ENCODE measurements around the gene SBF1.
"Not testable (repeated sequence)": the region's sequence is repeated elsewhere in the genome, so short reads cannot be mapped to it uniquely, and the experiment has no call there.

The SBF1 gene

DNA sequence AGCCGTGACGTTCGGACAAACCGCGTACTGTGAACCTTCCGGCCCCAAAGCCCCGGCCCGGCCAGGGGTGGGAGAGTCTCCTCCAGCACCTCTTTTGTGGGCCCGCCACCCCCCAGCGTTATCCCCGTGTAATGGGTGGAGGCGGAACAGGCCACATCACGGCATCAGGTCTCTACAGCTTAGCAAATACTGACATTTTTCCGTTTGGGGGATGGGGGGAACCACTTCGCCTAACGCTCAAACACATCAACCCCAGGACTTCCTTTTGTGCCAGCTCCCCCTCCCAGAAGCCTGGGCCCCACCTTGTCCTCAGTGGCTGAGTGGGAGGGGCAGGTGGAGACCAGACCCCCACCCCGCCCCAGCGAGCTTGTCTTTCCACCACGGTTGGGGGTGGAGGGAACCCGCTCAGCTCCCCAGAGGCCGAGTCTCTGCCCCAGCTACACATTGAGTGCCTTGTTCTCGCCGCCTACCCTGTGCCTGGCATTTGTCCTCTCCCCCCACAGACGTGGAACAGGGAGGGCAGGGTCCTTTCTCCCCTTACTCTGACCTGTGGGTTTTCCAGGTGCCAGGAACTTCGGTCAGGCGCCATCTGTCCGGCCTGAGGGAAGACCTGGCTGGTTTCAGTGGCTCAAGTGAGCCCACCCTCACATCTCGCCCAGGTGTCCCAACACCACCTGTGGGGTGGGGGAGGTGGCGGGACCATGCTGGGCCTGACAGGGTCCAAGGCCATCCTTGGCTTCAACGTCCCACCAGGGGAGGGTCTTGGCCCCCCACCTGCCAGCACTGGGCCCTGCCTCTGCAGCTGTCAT lies 29.6 kb downstream of the SBF1 start:
- no peak for DNase-seq (ENCODE audit: low read depth)

GRCh38 chr22:50444663-50445062 lies 30.2 kb downstream of the SBF1 start:
- peak; percentile 85 for DNase-seq (ENCODE audit: low read depth)

DNA sequence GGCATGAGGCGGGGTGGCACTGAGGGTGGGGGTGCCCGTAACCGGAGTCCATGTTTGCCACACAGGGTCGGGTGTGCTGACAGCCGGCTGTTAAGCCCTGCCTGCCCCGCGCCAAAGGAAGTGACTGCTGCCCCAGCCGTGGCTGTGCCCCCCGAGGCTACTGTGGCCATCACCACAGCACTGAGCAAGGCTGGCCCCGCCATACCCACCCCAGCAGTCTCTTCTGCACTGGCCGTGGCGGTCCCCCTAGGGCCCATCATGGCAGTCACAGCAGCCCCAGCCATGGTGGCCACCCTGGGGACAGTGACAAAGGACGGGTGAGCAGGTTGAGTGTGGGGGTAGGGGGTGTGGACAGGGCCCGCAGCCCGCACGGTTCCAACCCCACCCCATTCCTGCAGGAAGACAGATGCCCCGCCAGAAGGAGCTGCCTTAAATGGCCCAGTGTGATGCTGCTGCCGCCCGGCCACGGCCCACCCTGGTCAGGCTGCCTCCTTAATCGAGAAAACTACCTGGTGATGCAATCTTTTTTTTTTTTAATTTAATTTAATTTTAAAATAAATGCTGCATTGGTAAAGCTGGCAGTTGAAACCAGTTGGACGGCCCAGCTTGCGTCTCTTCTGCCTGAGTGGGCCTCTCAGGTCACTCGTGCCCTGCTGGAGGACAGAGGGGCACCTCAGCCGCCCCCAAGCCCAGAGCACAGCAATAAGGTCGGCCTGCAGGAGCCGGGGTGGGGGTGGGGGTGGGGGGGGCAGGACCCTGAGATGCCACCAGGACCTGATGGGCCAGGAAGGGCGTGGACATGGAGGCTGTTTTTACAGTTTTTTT lies 30.8 kb downstream of the SBF1 start:
- DNase-seq (ENCODE audit: low read depth), result no peak

- no peak for DNase-seq (ENCODE audit: low read depth)
Observed at GRCh38 chr22:50443197-50443596, 31.6 kb downstream of the SBF1 start.

GRCh38 chr22:50441428-50441993 lies 33.3 kb downstream of the SBF1 start:
- no peak for DNase-seq (ENCODE audit: low read depth)

GRCh38 chr22:50440544-50441249 lies 34.1 kb downstream of the SBF1 start:
- no peak for DNase-seq (ENCODE audit: low read depth)

- no peak for DNase-seq (ENCODE audit: low read depth)
Observed at GRCh38 chr22:50439871-50440331, 34.9 kb downstream of the SBF1 start.

DNA sequence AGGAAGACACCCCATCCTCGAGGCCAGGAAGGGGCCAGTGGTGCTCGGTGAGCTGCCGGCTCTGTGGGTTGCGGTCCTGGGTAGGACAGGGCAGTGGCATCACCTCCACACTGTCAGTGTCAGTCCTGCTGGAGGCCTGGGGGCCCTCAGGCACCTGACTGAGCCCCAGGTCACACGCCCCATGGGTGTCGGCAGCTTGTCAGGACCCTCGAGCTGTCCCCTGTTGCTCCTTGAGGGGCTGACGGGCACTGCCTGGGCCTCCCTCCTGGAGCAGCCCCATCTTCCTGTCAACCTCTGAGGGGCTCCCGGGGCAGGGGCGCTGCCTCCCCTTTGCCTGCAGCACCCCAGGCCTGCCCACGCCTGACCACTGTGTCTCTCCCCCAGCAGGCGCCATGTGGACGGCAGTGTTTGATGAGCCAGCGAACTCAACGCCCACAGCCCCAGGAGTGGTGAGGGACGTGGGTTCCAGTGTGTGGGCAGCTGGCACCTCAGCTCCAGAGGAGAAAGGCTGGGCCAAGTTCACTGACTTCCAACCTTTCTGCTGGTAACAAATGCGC lies 35.4 kb downstream of the SBF1 start:
- DNase-seq (ENCODE audit: low read depth), result no peak

- DNase-seq (ENCODE audit: low read depth), result no peak
Observed at GRCh38 chr22:50438305-50439275, 36.2 kb downstream of the SBF1 start.

DNA sequence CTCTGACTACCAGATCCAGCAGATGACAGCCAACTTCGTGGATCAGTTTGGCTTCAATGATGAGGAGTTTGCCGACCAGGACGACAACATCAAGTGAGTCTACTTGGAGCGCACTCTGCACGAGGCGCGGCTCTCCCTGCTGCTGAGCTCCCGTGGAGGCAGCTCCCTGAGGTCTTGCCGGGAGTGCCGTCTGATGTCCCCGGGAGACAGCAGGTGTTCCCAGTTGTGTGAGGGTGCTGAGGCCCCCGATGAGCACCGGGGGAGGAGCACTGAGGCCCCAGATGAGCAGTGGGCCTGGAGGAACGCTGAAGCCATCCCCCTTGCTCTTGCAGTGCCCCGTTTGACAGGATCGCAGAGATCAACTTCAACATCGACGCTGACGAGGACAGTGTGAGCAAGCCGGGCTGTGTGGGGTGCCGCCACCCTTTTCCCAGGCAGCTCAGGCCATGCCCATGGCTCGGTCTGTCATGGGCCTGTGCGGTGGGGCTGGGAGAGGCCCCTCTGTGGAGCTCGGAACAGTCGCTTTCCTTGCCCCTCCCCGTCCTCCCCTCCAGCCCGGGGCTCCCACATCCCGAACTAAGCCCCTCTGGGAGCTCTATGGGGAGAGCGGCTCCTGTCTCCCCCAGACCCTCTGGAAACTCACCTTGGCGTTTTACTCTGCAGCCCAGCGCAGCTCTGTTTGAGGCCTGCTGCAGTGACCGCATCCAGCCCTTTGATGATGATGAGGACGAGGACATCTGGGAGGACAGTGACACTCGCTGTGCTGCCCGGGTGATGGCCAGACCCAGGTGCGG lies 37.1 kb downstream of the SBF1 start:
- no peak for DNase-seq (ENCODE audit: low read depth)

DNA sequence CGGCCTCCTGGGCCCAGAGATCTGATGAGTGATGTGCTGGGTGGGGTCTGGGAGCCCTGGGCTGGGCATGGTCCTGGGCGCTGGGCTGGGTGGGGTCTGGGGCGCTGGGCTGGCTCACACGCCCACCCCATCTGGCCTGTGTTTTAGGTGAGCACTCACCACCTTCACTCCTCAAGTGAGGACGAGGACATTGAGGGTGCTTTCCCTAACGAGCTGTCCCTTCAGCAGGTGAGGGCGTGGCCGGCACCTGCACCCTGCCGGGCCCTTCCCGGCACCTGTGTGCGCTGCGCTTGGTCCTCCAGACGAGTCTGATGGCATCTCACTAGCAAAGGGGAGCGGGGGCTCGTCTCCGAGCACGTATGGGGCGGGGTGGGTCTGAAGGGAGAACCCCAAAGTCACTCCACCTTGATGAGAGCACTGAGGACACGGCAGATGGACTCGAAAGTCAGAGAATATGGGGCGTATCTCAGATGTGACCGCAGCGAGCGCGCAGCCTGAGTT lies 37.9 kb downstream of the SBF1 start:
- no peak for DNase-seq (ENCODE audit: low read depth)

DNA sequence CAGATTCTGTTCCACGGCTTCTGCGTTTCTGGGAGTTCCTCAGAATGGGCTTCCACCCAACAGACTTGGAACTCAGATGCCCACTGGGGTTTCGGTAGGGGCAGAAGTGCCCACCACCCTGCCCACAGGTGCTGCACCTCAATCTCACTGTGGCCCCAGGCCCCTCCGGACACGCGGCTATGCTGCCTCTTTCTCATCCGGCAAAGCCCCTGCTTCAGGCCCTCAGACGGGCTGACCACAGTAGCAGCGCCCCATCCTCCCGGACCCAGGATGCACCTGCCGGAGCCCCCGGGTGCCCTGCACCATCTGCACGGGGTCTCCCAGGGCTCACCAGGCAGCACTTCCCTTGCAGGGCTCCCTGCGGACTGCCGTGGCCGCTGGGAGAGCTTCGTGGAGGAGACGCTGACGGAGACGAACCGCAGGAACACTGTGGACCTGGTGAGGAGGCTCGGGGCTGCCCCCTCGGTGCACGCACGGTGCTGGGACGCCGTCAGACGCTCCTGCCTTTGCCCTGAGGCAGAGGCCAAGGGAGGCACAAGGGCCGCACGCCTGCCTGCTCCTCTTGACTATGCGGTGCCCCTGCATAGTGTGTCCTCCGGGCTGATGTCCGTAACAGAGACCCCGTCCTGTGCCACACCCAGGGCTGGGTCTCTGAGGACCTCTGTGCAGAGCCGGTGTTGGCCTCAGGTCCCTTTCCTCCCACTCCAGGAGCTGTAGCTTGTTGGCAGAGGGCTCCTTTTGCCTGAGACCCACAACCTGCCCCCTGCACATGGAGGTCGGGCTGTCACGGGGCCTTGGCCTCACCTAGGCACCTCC lies 38.6 kb downstream of the SBF1 start:
- no peak for DNase-seq (ENCODE audit: low read depth)

GRCh38 chr22:50435291-50436014 lies 39.4 kb downstream of the SBF1 start:
- no peak for DNase-seq (ENCODE audit: low read depth)

DNA sequence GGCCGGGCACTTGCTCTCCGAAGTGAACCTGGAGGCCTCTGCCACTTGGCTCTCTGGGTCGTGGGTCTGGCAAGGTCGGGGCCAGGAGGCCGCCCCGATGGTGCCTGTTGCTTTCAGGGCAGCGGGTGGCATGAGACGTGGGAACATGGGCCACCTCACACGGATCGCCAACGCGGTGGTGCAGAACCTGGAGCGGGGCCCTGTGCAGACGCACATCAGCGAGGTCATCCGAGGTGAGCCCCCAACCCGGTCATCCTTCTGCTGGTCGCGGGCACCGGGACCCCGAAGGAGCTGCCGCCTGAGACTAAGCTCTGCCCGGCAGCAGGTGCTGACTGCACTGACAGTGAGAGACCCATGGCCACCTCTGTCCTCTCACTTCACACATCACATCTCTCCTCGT lies 40.0 kb downstream of the SBF1 start:
- DNase-seq (ENCODE audit: low read depth), result no peak

- DNase-seq (ENCODE audit: low read depth), result not testable (repeated sequence)
Observed at GRCh38 chr22:50432877-50433510, 41.8 kb downstream of the SBF1 start.

- DNase-seq (ENCODE audit: low read depth), result no peak
Observed at GRCh38 chr22:50432131-50432876, 42.5 kb downstream of the SBF1 start.
